ENCODE measurements around the gene XRCC2. TPM values are rescaled to one million over a fixed set of nuclear protein-coding genes. Genes with fewer than 3 reads are reported as not detected.

XRCC2 gene
- polyA plus RNA-seq, 1 of the 3 experiments (the other 2 are of a cell fraction): 3.1 TPM

- no peak overlapping the region for H3K27ac ChIP-seq (ENCODE audit: low read depth in 2 of 2, low read length in 1 of 2)
- CTCF ChIA-PET: interaction anchor here (1.0 kb wide), 1 partner anchor 438 kb away, joined by 3 read pairs; no protein-coding TSS in a partner anchor
- H2AFZ ChIP-seq (ENCODE audit: low read depth): no peak overlapping the region
These were observed 12.0 kb downstream of the XRCC2 start for GRCh38 chr7:152663931-152664330.

More at GRCh38 chr7:152663931-152664330, 12.0 kb downstream of the XRCC2 start:
- Histone ChIP-seq H3K79me2 (ENCODE audit: insufficient read depth) (peaks cover 87% of the 10 kb centered on the region), H3K4me2 (no peak overlapping the region), H3K27me3 (ENCODE audit: insufficient read depth) (no peaks in the 10 kb centered on the region), H3K9ac (no peak overlapping the region), H4K20me1 (ENCODE audit: insufficient read depth) (peaks cover 3% of the 10 kb centered on the region; the same call in 1 of the 2 replicates), H3K4me1 (ENCODE audit: control insufficient read depth in 1 of 2, insufficient read depth in 2 of 2, low read depth in 1 of 2, low read length in 1 of 2) (no peaks in the 10 kb centered on the region; a peak in 1 of 4 replicates), H3K9me2 (no peaks in the 10 kb centered on the region), H3K9me3 (no peaks in the 10 kb centered on the region), H3K4me3 (ENCODE audit: low read depth in 2 of 2, low read length in 1 of 2) (no peak overlapping the region), H3K36me3 (replicated peaks in 1 of 2; ENCODE audit: control insufficient read depth in 1 of 2, insufficient read depth in 2 of 2, low read length in 1 of 2) (peaks cover 5 to 7% of the 10 kb centered on the region in 2 experiments), H3F3A (replicated peaks; ENCODE audit: insufficient read depth) (no peaks in the 10 kb centered on the region)
- WGBS (ENCODE audit: low lambda C conversion rate): 92% methylated on average over 2 of the region's 2 CpGs
- DNase-seq: no peak
- POLR2A ChIA-PET: no interaction called here
- TF ChIP-seq YY1 (IDR thresholded peaks at IDR 0.05; ENCODE audit: low read depth) (no peak), RFX5 (IDR thresholded peaks at IDR 0.05; ENCODE audit: low read length) (no peak), CTCF (IDR thresholded peaks at IDR 0.05) (no peak), GATA2 (CRISPR knock-in tag; IDR thresholded peaks at IDR 0.05) (no peak), RCOR1 (IDR thresholded peaks at IDR 0.05; ENCODE audit: low read length) (no peak), REST (IDR thresholded peaks at IDR 0.05; ENCODE audit: low read depth, low read length) (no peak)

Measured in SK-N-SH (cell line).